GM21515 (cell line): ENCODE measurements around the gene FAM163A.
"Not testable (repeated sequence)": the region's sequence is repeated elsewhere in the genome, so short reads cannot be mapped to it uniquely, and the experiment has no call there.

Experiments
- ATAC-seq: cut with Tn5 transposase; IDR thresholded peaks from one replicate; pipeline ENCODE4 v1.9.1; 2021; ENCODE audit not compliant: unreplicated experiment

Gene FAM163A

GRCh38 chr1:179786815-179787685 lies 44.0 kb downstream of the FAM163A start:
- no peak for ATAC-seq

DNA sequence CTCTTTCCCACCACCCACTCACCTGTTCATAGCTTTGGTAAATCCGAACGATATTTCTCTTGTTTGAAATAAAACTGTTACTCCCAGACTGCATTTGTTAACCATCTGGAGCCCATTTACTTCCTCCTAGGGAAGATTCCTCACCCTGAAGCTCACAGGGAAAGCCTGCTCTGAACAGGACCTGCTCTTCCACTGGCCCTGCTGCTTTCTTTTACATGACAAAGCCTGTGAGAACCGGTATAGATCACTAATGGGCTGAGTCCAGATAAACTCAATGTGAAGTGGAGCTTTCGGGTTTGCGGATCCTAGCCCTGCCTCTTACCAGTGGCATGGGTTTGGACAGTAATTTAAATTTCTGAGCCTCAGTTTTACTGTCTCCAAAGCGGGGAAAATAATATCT lies 45.2 kb downstream of the FAM163A start:
- ATAC-seq: no peak

- no peak for ATAC-seq
These were observed 50.2 kb downstream of the FAM163A start for GRCh38 chr1:179793281-179793680.

- ATAC-seq: no peak
These were observed 51.1 kb downstream of the FAM163A start for GRCh38 chr1:179794146-179794545.

DNA sequence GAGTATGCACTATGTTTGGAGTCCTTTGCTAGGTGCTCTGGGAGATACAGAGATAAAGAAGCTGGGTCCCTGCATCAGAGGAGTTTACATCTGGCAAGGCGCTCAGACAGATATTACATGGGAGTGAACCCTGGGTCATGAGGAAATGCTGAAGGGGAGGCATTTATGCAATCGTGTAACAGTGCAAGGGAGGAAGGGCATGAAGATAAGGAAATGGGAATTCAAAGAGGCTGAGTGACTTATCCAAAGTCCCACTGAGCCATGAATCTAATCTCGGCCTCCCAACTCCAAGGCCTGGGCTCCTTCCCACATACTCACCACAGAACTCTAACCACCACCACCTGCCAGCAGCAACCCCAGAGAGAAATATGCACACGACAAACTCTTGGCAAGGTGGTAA lies 51.6 kb downstream of the FAM163A start:
- ATAC-seq: no peak

GRCh38 chr1:179798213-179798863 lies 55.2 kb downstream of the FAM163A start:
- no peak for ATAC-seq

- no peak for ATAC-seq
These were observed 55.9 kb downstream of the FAM163A start for GRCh38 chr1:179798864-179799516.

- no peak for ATAC-seq
These were observed 57.4 kb downstream of the FAM163A start for GRCh38 chr1:179800481-179800880.

DNA sequence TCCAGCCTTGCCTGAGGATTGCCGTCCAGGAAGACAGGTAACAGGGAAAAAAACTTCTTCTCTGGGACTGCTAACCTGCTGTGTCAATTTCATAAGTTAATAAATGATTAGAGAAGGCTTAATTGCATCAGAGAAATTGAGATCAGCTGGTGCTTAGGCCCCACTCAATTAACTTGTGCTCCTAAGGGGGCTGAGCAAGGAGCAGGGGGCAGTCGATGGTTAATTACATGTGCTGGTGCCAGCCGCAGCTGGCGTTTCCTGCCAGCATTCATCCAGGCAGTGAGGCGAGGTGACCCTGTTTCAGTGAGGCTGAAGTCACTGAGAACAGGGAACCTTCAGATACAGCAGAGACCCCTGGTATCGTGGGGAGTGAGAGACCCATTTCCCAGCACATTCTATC lies 60.0 kb downstream of the FAM163A start:
- ATAC-seq: no peak

DNA sequence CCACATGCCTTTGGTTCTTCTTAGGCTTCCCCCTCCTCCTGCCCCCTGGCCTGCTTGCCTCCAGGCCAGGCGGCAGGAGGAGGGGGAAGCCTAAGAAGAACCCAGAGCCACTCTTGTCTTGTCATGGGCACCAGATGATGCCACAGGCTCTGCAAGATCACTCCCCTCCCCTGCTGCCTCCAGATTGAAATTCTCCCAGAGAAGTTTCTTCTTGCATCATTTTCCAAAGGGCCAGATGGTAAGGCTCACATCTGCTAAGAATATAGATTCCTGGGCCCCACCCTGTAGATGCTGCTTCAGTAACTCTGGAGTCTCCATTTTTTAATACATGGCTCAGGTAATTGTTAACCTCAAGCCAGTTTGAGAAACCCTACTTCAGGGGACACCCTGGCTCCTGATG lies 60.8 kb downstream of the FAM163A start:
- ATAC-seq: no peak

GRCh38 chr1:179804417-179804816 lies 61.3 kb downstream of the FAM163A start:
- ATAC-seq: not testable (repeated sequence)

- no peak for ATAC-seq
These were observed 62.5 kb downstream of the FAM163A start for GRCh38 chr1:179805291-179806195.

- no peak for ATAC-seq
These were observed 63.2 kb downstream of the FAM163A start for GRCh38 chr1:179806333-179806732.

GRCh38 chr1:179807291-179807690 lies 64.2 kb downstream of the FAM163A start:
- ATAC-seq: no peak

DNA sequence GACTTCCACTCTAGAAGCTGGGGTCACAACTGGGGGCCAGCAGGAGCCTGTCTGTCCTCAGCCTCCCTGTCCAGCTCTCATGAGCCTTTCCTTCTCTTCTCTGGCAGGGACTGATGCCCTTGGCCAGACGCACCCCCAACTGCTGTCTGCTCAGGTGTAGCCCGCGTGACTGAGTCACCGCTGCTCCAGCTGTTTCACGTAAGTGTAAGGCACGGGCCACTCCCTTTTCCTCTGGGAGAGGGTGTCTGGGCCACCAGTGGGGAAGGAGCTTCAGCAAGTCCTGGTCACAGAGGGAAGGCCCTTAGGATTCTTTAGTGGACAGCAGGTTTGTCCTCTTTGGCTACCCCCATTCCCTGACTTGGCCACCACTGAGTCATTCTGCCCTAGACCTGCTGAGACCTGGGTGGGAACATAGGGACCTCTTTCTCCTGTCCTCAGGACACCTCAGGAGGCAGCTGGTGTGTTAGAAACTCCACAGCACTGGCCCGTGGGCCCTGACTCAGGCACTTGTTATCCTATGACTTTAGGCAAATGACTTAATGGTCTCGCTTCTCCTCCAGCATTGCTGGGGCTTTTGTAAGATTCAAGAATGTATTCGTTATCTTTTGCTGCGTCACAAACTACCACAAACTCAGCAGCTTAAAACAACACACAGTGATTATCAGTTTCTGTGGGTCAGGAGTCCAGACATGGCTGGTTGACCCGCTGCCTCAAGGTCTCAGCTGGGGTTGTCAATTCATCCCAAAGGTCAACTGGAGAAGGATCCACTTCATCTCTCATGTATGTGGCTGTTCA lies 64.8 kb downstream of the FAM163A start:
- no peak for ATAC-seq

- ATAC-seq: no peak
These were observed 65.4 kb downstream of the FAM163A start for GRCh38 chr1:179808503-179808902.

DNA sequence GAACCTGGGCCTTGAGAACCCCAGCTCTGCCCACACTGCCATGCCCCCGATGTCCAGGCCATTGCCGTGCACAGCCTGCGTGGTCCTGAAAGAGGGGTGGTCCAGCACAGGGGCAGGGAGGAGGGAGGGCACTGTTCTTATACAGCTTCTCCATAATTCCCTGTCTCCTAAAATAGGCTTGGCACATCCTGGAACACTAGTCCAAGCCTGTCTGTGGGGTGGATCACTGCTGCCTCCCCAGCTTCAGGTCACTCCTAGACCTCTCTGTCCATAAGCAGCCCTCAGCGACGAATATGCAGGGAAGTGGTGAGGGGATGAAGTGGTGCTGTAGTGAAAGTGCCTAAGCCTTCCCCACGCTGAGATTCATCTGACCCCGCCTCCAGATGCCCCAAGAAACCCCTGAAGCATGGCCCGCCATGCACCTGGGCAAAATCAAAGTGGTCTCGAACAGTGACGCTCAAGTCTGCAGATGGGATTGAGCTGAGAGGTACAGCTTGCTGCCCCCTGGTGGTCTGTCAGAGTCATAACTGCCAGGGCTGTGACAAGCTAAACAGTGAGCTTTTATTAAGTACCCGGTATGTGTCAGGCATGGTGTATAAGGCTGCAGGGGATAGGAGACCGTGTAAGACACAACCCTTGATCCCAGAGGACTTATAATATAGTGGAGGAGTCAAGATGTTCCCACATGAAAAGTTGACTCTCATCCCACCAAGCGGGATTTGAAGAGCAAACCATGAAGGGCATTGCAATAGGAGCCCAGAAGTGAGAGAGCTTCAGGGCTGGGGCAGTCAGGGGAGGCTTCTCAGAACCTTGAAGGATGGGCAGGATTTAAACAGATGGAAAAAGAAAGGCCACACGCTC lies 66.6 kb downstream of the FAM163A start:
- ATAC-seq: peak; percentile 73

GRCh38 chr1:179810367-179810715 lies 67.2 kb downstream of the FAM163A start:
- ATAC-seq: no peak
